ENCODE results near the gene ERV3-1.

- TF ChIP-seq EZH2 (IDR thresholded peaks at IDR 0.05) (no peak), POLR2AphosphoS5 (IDR thresholded peaks at IDR 0.05; ENCODE audit: borderline replicate concordance, low read depth, low read length) (no peak), FOXP2 (optimal IDR thresholded peaks at IDR 0.05; ENCODE audit: control extremely low read depth, extremely low read length, insufficient read depth) (no peak)
Observed at GRCh38 chr7:65002972-65003585, 3.4 kb downstream of the ERV3-1 start.
